Measurements from ENCODE around the gene BACE2.
A peak's percentile ranks its signal among the peaks of the same experiment; 100 is the strongest.
"Not testable (repeated sequence)": the region's sequence is repeated elsewhere in the genome, so short reads cannot be mapped to it uniquely, and the experiment has no call there.

BACE2 gene

DNA sequence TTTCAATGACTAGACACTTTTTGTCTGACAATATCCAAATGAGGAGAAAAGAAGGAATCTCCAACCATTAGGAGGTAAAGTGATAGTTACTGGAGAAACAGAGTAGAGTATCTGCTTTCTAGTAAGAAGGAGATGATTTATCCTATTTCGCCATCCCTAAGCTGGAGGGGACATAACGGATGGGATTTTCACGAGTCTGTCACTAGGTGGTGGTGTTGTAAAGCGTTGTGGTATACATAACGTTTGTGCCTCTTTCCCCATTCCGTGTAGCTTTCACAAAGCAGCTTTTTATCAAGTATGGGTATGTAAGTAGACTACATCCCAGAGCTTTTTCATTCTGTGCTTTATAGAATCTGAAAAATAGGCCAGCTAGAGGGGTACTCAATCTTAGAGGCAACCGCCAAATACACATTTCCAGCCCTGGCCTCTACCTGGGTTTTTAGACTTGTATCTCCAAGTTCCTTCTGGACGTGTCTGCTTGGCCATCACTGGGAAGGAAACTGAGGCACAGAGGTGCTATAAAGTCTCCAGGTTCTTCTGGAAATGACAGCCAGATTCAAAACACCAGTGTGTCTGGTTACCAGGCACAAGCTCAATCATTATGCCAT is 115.4 kb downstream of the BACE2 start:
- peak; percentile 43 to 76 for DNase-seq

- no peak for DNase-seq
These were observed 121.5 kb downstream of the BACE2 start for GRCh38 chr21:41289431-41289830.

DNA sequence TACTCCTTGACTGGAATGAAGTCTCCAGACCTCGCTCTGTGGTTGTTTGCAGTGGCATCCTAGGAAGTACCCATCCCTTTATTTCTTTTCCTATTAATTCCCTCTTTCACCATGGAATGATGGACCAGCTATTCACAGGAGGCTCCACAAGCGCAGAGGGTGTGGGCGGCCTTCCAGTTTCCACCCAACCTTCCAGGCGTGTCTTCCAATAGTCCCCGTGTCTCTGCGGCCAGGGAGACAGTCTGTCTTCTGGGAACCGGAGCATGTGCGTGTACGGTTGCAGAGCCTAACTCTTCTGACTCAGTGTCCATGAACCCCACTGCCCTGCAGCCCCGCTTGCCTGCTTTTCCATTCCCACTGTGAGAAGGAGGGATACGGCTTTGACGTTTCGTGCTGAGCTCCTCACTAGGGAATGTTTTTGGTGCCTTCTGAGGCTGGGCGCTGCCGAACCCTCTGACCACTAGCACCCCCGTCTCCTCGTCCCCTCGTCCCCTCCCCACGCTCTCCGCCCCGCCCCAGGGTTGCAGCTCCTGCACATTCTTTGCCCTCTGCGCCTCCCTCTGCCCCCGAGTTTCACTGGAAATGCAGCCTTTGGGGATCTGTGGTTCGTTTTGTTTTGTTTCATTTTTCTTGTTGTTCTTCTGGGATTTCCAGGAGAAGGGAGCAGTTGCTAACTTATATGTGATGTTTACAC is 122.3 kb downstream of the BACE2 start:
- no peak for DNase-seq

DNA sequence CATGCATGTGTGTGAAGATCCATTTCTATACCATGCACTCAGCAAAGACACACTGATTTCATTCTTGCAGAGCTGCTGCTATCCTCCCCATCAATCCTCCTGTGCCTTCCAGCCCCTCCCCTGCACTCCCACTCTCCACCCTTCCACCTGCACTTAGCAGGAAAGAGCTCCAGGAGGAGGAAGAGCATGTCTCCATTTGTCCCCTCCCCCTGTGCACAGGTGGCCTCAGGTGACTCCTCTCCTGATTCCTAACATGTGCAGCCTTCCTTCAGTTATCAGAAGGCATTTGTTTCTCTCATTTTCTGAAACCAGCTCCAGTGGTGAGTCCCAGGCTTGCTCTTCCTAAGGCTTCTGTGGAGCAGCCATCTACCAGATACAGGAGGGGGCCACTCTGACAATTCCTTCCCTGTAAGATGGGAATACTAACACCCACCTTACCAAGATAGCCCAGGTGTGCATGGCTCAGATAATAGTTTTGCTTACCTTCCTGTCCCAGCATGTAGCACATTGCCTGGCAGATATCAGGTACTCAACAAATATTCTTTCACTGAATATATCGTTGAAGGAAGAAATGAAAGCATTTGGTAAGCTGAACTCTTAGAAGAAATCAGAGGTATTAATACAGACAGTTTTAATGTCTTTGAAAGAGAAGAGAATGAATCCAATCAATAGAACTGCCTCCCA is 126.7 kb downstream of the BACE2 start:
- no peak for DNase-seq

DNA sequence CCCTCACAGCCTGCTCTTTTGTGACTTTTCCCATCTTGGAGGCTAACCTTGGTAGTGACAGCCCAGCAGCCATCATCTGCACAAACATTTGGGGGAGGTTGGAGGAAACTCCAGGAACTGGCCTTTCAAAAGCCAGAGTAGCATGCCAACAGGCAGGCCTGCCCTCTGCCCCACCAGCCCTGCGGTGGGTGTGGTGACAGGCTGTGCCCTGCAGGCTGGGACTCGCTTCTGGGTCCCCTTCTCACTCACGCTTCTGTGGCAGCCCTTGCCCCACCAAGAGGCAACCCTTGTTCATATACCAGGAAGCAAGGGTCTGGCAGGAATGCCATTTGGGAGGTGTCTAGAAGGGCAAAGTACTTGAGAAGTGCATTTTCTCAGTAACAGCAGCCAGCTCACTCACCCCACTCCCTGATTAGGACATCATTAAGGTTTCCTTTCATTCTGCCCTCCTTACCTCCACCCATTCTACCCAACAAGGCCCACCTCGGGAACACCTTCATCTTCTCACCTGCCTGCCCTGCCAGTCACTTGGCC is 127.8 kb downstream of the BACE2 start:
- DNase-seq: no peak

DNA sequence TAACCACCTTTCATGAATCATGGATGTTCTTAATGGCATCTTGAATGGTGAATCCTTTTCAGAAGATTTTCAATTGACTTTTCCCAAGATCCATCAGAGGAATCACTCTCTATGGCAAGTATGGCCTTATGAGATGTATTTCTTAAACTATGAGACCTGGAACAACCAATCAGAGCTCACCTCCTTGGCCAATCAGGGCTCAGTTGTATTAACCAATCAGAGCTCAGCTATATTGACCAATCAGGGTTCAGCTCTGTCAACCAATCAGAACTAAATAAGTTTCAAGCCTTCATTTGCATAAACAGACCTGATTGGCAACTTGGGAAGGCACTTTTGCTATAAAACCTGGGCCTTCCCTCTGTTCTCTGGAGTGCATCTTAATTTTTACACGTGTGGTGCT is 135.0 kb downstream of the BACE2 start:
- no peak for DNase-seq

- no peak for DNase-seq
These were observed 136.2 kb downstream of the BACE2 start for GRCh38 chr21:41304068-41304720.

DNA sequence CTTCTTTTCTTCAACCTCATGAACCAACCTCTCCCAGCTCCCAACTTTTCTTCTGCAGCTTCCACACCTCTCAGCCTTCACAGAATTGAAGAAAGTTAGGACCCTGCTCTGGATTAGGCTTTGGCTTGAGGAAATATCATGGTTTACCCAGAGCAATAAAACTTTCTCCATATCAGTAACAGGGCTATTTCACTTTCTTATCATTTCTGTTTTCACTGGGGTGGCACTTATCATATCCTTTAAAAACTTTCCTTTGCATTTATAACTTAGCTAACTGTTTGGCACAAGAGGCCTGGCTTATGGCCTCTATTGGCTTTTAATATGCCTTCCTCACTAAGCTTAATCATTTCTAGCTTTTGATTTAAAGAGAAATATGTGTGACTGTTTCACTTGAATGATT is 139.3 kb downstream of the BACE2 start:
- DNase-seq: no peak

GRCh38 chr21:41313285-41314164 is 145.6 kb downstream of the BACE2 start:
- DNase-seq: not testable (repeated sequence)

DNA sequence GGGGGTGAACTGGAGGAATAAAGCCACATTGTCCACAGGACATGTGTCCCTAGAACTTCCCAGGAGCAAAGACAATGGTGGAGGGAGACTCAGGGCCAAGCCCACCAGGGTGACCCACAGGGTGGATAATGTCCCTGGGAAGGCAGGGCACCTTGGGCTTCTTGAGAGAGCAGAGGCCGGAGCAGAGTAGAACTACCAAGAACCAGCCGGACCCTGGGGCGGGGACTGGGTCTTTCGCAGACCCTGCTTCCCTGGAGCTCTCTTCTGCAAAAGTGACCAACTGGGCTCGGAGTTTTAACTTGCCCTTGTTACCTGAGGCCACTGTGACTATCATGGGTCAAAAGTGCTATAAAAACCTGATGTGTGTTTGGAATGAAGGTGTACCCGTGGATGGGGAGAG is 147.8 kb downstream of the BACE2 start:
- no peak for DNase-seq

DNA sequence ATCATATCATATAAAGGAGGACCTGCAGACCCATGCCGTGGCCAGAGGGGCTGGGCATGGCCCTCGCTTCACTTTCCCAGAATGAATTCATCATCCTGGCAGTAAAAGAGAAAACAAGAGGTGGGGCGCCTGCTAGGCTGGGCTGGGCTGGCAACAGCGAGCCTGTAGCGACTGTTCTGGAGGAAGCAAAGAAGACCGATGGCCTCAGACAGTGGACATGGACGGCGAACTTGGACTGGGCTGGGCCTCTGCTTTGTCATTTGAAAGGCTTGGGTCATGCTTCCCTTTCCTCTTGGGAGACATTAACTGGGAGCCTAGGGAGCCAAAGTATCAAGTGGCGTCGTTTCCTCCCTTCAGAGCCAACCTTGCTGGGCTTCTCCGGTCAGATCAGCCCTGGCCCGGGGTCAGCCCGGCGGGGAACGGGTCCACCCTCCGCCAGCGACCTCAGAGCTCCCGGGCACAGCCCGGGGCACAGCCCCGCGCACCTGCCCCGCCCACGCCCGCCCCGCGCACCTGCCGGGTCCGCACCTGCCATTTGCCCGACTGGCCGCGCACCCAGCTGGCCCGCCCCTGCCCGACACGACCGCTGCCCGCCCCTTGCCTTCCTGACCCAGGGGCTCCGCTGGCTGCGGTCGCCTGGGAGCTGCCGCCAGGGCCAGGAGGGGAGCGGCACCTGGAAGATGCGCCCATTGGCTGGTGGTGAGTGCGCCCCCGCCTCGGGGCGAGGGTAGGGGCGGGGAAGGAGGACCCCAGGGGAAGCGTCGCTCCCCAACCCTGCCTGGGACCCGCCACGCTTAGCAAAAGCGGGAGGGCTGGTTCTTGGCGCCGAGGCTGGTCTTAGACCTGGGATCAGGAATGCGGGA is 148.5 kb downstream of the BACE2 start, which contains the start of gene FAM3B:
Gene FAM3B (plus strand): TSS at position 602 of the 863 bp plus-strand sequence. CDS start 79 bp downstream, at position 681.
- no peak for DNase-seq

- no peak for DNase-seq
These were observed 149.1 kb downstream of the BACE2 start for GRCh38 chr21:41317063-41317392.

DNA sequence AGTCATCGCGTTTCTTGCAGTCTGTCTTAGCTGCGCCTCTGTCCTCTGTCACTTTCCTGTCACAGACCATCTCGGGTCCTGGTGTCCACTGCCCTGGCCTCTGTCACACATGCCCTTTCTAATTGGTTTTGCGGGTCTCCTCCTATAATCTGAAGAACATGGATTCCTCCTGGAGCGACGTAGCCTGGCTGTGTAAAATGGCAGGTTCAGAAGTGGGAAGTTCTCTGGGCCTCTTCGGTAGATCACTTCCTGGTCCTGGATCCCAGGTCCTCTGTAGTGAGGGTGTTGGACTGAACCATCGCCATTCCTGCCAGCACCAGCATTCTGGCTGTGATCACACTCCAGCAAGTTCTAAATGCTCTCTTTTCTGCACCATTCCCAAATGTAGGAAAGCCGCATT is 149.5 kb downstream of the BACE2 start:
- no peak for DNase-seq

DNA sequence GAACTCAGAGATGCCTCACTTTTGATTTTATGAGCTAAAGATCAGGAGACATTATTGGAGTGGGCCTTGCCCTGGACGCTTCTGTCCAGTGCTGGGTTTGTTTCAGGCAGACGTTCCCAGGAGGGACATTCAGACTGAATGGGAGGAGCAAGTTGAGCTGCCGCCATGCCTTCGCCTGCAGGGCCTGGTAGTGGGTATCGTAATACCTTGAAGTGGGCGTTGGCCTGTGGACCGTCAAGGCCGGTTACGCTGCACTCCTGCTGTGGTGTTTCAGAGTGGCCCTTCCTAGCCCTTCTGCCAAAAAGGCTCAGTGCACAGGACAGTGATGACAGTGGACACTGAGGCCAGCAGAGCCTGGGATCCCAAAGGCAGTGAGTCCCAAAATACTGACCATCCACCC is 150.3 kb downstream of the BACE2 start:
- no peak for DNase-seq

DNA sequence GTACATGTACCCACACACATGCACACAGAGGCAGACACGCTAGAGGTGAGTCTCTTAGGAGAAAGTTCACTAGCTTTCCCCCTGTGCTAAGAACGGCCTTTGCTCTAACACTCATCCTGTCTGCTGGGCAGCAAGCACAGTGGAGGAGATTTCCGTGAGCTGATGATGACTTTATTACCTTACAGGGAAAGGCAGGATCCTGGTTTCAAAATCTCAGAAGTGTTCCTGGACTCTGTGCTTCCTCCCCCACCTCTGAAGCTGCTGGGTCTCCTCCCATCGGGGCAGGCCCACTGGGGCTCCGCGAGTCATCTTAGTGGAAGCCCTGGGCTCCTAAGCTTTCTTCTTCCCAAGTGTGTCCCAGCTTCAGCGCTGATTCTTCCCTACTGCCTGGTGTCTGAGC is 151.3 kb downstream of the BACE2 start:
- DNase-seq: no peak

GRCh38 chr21:41321211-41321907 is 153.4 kb downstream of the BACE2 start:
- DNase-seq: no peak

- no peak for DNase-seq
These were observed 154.0 kb downstream of the BACE2 start for GRCh38 chr21:41321908-41322495.

DNA sequence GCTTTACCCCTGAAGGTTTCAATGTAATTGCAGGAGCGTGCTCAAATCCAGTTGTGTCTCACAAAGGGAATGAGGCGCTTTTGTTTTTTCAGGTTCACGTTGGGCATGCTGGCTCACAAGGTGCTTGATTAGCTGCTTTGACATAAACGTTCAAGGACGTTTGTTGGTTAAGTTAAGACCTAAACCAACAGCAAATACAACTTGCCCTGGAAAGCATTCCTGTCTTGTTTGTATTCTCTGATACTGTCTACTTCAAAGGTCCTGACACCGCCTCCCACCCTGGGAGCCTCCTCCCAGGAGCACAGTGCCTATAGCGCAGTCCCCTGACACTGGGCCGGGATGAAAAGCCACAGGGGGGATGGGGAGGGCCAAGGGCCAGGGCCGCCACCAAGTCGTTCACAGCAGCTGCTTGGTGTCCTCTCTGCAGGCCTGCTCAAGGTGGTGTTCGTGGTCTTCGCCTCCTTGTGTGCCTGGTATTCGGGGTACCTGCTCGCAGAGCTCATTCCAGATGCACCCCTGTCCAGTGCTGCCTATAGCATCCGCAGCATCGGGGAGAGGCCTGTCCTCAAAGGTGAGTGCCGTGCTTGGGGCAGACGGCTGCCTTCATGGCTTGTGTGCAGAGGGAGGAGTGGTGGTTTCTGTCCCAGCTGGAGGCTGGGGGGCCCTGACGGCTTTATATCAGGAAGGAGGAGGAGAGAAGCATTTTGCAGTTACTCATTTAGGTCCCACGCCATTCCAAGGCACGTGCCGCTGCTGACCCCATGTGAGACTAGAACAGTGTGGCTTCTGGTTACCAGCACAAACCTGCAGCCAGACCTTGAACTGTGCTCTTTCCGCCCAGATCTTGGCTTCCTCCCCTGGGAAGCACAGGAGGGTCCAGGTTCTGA is 154.8 kb downstream of the BACE2 start:
- no peak for DNase-seq

All from NCI-H524 (cell line).